ENCODE results near the gene SLC38A1.

DNA sequence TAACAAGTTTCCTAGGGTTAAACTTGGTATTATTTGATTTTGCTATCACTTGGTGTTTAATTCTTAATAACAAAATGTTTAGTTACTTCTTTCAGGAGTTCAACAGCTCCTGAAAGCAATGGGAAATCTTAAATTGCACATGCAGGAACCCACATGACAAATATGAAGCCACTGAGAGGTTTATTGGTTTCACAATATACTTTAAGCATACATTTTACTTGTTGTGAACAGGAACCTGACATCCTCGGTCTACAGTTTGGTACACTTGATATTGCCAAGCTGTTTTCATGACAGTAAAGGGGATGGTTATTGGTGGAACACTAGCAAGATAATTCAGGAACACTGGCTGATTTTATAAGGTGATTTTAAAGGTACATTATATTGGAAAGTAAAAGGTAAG lies 46.2 kb downstream of the SLC38A1 start:
- TF ChIP-seq, protein P1, sequence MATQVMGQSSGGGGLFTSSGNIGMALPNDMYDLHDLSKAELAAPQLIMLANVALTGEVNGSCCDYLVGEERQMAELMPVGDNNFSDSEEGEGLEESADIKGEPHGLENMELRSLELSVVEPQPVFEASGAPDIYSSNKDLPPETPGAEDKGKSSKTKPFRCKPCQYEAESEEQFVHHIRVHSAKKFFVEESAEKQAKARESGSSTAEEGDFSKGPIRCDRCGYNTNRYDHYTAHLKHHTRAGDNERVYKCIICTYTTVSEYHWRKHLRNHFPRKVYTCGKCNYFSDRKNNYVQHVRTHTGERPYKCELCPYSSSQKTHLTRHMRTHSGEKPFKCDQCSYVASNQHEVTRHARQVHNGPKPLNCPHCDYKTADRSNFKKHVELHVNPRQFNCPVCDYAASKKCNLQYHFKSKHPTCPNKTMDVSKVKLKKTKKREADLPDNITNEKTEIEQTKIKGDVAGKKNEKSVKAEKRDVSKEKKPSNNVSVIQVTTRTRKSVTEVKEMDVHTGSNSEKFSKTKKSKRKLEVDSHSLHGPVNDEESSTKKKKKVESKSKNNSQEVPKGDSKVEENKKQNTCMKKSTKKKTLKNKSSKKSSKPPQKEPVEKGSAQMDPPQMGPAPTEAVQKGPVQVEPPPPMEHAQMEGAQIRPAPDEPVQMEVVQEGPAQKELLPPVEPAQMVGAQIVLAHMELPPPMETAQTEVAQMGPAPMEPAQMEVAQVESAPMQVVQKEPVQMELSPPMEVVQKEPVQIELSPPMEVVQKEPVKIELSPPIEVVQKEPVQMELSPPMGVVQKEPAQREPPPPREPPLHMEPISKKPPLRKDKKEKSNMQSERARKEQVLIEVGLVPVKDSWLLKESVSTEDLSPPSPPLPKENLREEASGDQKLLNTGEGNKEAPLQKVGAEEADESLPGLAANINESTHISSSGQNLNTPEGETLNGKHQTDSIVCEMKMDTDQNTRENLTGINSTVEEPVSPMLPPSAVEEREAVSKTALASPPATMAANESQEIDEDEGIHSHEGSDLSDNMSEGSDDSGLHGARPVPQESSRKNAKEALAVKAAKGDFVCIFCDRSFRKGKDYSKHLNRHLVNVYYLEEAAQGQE (IDR thresholded peaks at IDR 0.05; ENCODE audit: insufficient read depth in 1 of 2, low read depth in 2 of 2, low read length in 2 of 2) = no peak
- TF ChIP-seq TAF1 (IDR thresholded peaks at IDR 0.05; ENCODE audit: borderline replicate concordance, insufficient read depth, low read length) = no peak
- TF ChIP-seq SIN3A (IDR thresholded peaks at IDR 0.05; ENCODE audit: borderline replicate concordance, insufficient read depth, low read length) = no peak
